Neutrophil (primary cell): ENCODE data around the gene CA12.

ENCODE experiments used
- H3K27ac ChIP-seq: fragments of 200-600 bp; sonication (generic); 2 replicates; pipeline ENCODE4 v1.5.1; 2016; ENCODE audit warnings: mild to moderate bottlenecking, moderate library complexity
- H3K27me3 ChIP-seq: fragments of 200-600 bp; sonication (generic); 2 replicates; pipeline ENCODE4 v1.6.0; 2016; ENCODE audit warnings: mild to moderate bottlenecking
- H3K36me3 ChIP-seq: fragments of 200-600 bp; sonication (generic); 2 replicates; pipeline ENCODE4 v1.5.1; 2017
- H3K4me1 ChIP-seq, 2 experiments: fragments of 200-600 bp in 1 of 2; sonication (generic) in 1 of 2; 1 replicate in 1 of 2; 2 replicates in 1 of 2; pipeline versions ENCODE4 v1.5.1 to v1.6.1; 2013 to 2016; ENCODE audit warnings: low read depth in 1 of 2, low read length in 1 of 2, mild to moderate bottlenecking in 1 of 2, moderate library complexity in 1 of 2; ENCODE audit not compliant: control insufficient read depth in 1 of 2, insufficient read depth in 1 of 2
- H3K4me3 ChIP-seq, 2 experiments: fragments of 200-600 bp in 1 of 2; sonication (generic) in 1 of 2; 1 replicate in 1 of 2; 2 replicates in 1 of 2; pipeline ENCODE4 v1.5.1; 2013 to 2016; ENCODE audit warnings: low read depth in 1 of 2, low read length in 1 of 2, mild to moderate bottlenecking in 1 of 2, moderate library complexity in 1 of 2
- H3K9me3 ChIP-seq: fragments of 200-600 bp; sonication (generic); 2 replicates; pipeline ENCODE4 v1.5.1; 2016
- TF ChIP-seq, protein P1 (sequence below): fragments of 200-600 bp; sonication (generic); IDR thresholded peaks from 2 replicates; pipeline ENCODE4 v1.5.1; 2016; ENCODE audit warnings: antibody characterized with exemption

CA12 gene

DNA sequence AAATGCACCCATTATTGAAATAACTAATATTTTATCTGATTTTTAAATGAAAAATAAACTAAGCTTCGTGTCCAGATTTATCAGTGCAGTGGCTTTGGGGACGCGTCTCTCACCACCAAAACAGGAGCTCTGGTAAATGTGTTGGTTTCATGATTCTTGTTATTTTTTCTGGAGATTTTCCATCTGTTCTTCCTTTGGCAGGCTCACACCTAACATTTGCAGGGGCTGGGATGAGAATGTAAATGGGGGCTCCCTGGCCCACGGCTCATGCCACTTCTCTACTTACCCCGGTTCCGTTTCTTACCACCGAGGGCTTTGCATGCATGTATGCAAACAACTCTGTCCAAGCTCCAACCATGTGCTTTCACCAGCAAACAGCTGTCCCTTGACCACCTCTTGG is 30.9 kb upstream of the CA12 start:
- TF ChIP-seq, protein P1, sequence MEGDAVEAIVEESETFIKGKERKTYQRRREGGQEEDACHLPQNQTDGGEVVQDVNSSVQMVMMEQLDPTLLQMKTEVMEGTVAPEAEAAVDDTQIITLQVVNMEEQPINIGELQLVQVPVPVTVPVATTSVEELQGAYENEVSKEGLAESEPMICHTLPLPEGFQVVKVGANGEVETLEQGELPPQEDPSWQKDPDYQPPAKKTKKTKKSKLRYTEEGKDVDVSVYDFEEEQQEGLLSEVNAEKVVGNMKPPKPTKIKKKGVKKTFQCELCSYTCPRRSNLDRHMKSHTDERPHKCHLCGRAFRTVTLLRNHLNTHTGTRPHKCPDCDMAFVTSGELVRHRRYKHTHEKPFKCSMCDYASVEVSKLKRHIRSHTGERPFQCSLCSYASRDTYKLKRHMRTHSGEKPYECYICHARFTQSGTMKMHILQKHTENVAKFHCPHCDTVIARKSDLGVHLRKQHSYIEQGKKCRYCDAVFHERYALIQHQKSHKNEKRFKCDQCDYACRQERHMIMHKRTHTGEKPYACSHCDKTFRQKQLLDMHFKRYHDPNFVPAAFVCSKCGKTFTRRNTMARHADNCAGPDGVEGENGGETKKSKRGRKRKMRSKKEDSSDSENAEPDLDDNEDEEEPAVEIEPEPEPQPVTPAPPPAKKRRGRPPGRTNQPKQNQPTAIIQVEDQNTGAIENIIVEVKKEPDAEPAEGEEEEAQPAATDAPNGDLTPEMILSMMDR, result no peak
- H3K27ac ChIP-seq, result no peak overlapping the region
- no peaks in the 10 kb centered on the region for H3K9me3 ChIP-seq
- H3K4me3 ChIP-seq, result no peak overlapping the region
- H3K27me3 ChIP-seq, result no peaks in the 10 kb centered on the region
- no peaks in the 10 kb centered on the region for H3K4me1 ChIP-seq
- H3K36me3 ChIP-seq, result no peaks in the 10 kb centered on the region

GRCh38 chr15:63411866-63412265 is 30.2 kb upstream of the CA12 start:
- H3K27me3 ChIP-seq, result no peaks in the 10 kb centered on the region
- no peak overlapping the region for H3K27ac ChIP-seq
- H3K9me3 ChIP-seq, result no peaks in the 10 kb centered on the region
- no peak overlapping the region for H3K4me3 ChIP-seq
- H3K4me1 ChIP-seq, result no peaks in the 10 kb centered on the region
- TF ChIP-seq, protein P1, result no peak
- no peaks in the 10 kb centered on the region for H3K36me3 ChIP-seq

- Histone ChIP-seq H3K36me3 (no peaks in the 10 kb centered on the region), H3K27me3 (no peaks in the 10 kb centered on the region), H3K27ac (no peak overlapping the region), H3K4me3 (no peak overlapping the region), H3K4me1 (no peaks in the 10 kb centered on the region), H3K9me3 (no peaks in the 10 kb centered on the region)
- TF ChIP-seq, protein P1, result no peak
Measured at GRCh38 chr15:63409179-63409578, 27.5 kb upstream of the CA12 start.

- no peaks in the 10 kb centered on the region for H3K27me3 ChIP-seq
- TF ChIP-seq, protein P1, result no peak
- peaks cover 0 to under 1% of the 10 kb centered on the region in 2 experiments for H3K4me1 ChIP-seq
- no peaks in the 10 kb centered on the region for H3K9me3 ChIP-seq
- H3K27ac ChIP-seq, result no peak overlapping the region
- no peaks in the 10 kb centered on the region for H3K36me3 ChIP-seq
- H3K4me3 ChIP-seq, result no peak overlapping the region
Measured at GRCh38 chr15:63408524-63408923, 26.9 kb upstream of the CA12 start.

DNA sequence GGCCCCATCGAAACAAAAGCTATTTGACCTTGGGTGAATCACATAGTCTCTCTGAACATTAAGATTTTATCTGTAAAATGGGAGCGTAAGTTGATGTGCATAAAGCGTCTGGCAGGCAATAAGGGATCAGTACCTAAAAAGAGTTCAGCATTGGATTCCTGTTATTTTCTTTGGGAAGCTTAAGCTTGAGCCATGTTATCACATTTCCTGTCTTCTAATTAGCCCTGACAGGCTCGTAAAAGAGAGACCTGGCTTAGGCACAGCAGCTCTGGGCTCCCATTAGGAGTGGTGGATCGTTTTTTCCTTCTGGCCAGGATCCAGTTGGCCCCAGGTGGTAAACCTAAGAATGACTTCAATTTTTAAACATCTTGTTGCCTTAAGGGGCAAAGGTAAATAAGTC is 26.0 kb upstream of the CA12 start:
- no peaks in the 10 kb centered on the region for H3K36me3 ChIP-seq
- H3K4me1 ChIP-seq, result peaks cover 0 to 3% of the 10 kb centered on the region in 2 experiments
- no peaks in the 10 kb centered on the region for H3K27me3 ChIP-seq
- H3K9me3 ChIP-seq, result no peaks in the 10 kb centered on the region
- H3K4me3 ChIP-seq, result no peak overlapping the region
- H3K27ac ChIP-seq, result no peak overlapping the region
- TF ChIP-seq, protein P1, result no peak
